AG04449 (cell line): ENCODE data around the gene INTS4.

Source experiments
- CTCF ChIA-PET: fragments of 350-600 bp; formaldehyde crosslinking; extraction: SDS; loops from one replicate; lab custom pipeline; 2021; ENCODE audit warnings: antibody characterized with exemption; lab: Yijun Ruan, JAX
- POLR2A ChIA-PET: fragments of 400-600, 350-600 bp; formaldehyde crosslinking; extraction: SDS; loops from one replicate; lab custom pipeline; 2020; ENCODE audit warnings: antibody characterized with exemption, inconsistent platforms; lab: Yijun Ruan, JAX
- DNase-seq: peaks from one replicate; pipeline ENCODE4 v3.0.0-alpha.2; 2010; ENCODE audit warnings: low read depth, low spot score
- H3K4me3 ChIP-seq: 2 replicates; pipeline ENCODE4 v1.5.1; 2011; ENCODE audit warnings: low read depth, mild to moderate bottlenecking, control low read depth, low read length
- TF ChIP-seq, protein P1 (sequence below): IDR thresholded peaks from one replicate; pipeline ENCODE4 v1.5.1; 2011; ENCODE audit warnings: mild to moderate bottlenecking, moderate library complexity, low read length, control low read depth, inconsistent platforms; ENCODE audit not compliant: insufficient read depth; ENCODE audit errors: missing control alignments

The INTS4 gene

GRCh38 chr11:77876045-77876444 is 118.4 kb downstream of the INTS4 start:
- no peak for DNase-seq
- CTCF ChIA-PET, result interaction anchor here (1.2 kb wide), 1 partner anchor 170 kb away, joined by 3 read pairs; no protein-coding TSS in a partner anchor
- no peak overlapping the region for H3K4me3 ChIP-seq
- POLR2A ChIA-PET, result no interaction called here
- TF ChIP-seq, protein P1, sequence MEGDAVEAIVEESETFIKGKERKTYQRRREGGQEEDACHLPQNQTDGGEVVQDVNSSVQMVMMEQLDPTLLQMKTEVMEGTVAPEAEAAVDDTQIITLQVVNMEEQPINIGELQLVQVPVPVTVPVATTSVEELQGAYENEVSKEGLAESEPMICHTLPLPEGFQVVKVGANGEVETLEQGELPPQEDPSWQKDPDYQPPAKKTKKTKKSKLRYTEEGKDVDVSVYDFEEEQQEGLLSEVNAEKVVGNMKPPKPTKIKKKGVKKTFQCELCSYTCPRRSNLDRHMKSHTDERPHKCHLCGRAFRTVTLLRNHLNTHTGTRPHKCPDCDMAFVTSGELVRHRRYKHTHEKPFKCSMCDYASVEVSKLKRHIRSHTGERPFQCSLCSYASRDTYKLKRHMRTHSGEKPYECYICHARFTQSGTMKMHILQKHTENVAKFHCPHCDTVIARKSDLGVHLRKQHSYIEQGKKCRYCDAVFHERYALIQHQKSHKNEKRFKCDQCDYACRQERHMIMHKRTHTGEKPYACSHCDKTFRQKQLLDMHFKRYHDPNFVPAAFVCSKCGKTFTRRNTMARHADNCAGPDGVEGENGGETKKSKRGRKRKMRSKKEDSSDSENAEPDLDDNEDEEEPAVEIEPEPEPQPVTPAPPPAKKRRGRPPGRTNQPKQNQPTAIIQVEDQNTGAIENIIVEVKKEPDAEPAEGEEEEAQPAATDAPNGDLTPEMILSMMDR, result no peak

GRCh38 chr11:77874206-77874605 is 120.3 kb downstream of the INTS4 start:
- CTCF ChIA-PET, result no interaction called here
- H3K4me3 ChIP-seq, result no peak overlapping the region
- POLR2A ChIA-PET, result no interaction called here

DNA sequence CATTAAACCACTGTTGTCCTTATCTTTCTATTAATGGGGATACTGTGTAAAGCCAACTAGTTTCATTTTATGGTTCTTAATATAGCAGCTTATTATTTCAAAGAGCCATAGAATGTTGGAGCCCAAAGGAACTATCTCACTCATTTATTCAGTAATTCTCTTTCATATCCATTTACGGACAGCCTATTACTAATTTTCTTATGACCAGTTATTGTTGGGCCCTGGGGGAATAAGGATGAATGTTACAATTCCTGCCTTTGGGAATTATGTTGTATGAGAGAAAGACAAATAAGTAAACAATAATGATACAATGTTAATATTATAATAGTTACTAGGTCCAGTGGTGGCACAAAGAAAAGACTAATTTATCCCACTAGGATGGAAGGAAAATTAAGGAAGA is 121.1 kb downstream of the INTS4 start:
- ChIA-PET CTCF (interaction anchor here (1.0 kb wide), 1 partner anchor 9 kb away, joined by 3 read pairs; no protein-coding TSS in a partner anchor), POLR2A (no interaction called here)
- no peak for DNase-seq
- TF ChIP-seq, protein P1, result no peak
- H3K4me3 ChIP-seq, result no peak overlapping the region

More at GRCh38 chr11:77874206-77874605, 120.3 kb downstream of the INTS4 start:
- TF ChIP-seq, protein P1, result no peak
- no peak for DNase-seq

DNA sequence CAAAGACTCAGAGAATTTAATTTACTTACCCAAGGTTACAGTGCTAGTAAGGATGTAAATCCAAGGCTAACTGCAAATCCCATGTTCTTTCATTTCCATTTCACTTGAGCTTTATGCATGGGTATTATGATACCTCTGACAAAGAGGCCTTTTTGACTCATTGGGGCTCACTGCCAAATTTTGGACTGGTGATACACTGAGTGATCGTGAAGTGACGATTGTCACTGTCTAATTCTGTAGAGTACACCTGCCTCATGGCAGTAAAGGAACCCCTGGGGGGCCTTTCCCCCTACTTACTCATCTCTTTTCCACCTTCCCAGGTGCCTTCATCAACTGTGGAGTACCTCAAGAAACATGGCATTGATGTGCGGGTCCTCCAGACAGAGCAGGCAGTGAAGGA is 122.6 kb downstream of the INTS4 start:
- no peak for DNase-seq
- TF ChIP-seq, protein P1, result no peak
- POLR2A ChIA-PET, result no interaction called here
- CTCF ChIA-PET, result no interaction called here
- H3K4me3 ChIP-seq, result no peak overlapping the region

DNA sequence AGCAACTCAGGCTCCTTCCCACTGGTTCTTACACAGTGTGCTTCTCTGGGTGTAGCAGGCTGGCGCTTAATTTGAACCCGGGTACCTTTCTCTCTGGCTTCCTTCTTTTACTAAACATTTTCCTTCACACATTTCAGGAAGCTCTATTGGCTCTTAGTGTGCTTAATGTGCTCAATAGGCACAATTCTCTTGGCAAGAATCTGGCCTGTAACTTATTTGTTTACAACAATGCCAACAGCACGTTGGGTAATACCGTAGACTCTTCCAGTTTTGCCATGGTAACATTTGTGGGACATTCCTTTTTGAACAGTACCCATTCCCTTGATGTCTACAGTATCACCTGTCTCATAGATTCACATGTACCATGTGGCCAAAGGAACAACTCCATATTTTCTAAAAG is 125.7 kb downstream of the INTS4 start:
- DNase-seq, result no peak
- no peak overlapping the region for H3K4me3 ChIP-seq
- ChIA-PET CTCF (no interaction called here), POLR2A (no interaction called here)
- TF ChIP-seq, protein P1, result no peak

DNA sequence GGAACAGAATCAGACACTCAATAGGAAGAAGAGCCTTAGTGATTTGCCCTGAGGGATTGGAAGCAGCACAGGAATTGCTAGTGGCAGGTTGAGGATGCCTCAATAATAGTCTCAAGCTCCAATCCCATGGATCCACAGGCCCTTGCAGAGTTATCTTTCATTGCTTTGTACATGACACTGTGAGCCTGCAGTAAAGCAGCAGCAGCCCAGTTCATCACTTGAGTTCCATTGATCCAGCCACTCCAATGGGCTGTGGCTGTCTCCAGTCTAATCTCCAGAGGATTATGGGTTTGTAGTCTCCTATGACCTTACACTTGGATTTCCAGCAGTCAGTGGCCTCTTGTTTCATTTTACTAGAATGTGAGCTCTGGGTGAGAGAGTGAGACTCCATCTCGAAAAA is 128.1 kb downstream of the INTS4 start:
- TF ChIP-seq, protein P1, result no peak
- CTCF ChIA-PET, result interaction anchor here (0.8 to 1.4 kb wide), 3 partner anchors 9 to 18 kb away, joined by 3 to 4 read pairs (median 3); no protein-coding TSS in a partner anchor

More for the DNA sequence above, 128.1 kb downstream of the INTS4 start:
- no peak overlapping the region for H3K4me3 ChIP-seq
- no peak for DNase-seq
- POLR2A ChIA-PET, result no interaction called here
